Measurements from ENCODE around the gene UBD.

- TF ChIP-seq EZH2 (IDR thresholded peaks at IDR 0.05; ENCODE audit: insufficient read depth, poor library complexity, severe bottlenecking) (no peak), EZH2phosphoT487 (IDR thresholded peaks at IDR 0.05; ENCODE audit: insufficient read depth, low read depth) (no peak)
Measured at GRCh38 chr6:29530671-29531310, 28.7 kb downstream of the UBD start.

Measured in GM23248 (cell line).